Measurements from ENCODE around the gene RBM20.
A peak's percentile ranks its signal among the peaks of the same experiment; 100 is the strongest.
"Not testable (repeated sequence)": the region's sequence is repeated elsewhere in the genome, so short reads cannot be mapped to it uniquely, and the experiment has no call there.

RBM20 gene

DNA sequence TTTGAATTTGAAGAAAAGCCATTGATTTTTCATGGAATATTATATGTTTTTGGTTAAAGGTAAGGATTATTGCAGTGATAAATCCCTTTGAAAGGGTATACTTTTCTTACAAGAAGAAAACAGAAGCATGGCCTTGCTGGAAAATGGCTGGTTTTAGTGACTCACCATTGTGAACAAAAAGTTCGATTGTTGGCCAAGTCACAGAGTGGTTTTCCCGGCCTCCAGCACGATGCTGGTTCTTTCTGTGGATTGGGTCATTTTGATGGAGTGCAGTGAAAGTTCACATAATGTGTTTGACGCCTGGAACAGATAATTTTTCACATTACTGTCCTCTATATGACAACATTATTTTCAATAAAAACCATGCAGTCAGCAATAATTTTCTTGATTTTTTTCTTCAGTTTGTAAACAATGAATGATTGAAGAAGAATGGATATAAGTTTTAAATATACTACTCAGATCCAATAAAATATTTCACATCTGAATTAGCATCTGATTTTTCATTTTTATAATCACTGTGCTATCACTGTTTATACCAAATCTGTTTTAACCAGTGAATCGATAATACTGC, 60.9 kb downstream of the RBM20 start:
- DNase-seq (ENCODE audit: low spot score): no peak

DNA sequence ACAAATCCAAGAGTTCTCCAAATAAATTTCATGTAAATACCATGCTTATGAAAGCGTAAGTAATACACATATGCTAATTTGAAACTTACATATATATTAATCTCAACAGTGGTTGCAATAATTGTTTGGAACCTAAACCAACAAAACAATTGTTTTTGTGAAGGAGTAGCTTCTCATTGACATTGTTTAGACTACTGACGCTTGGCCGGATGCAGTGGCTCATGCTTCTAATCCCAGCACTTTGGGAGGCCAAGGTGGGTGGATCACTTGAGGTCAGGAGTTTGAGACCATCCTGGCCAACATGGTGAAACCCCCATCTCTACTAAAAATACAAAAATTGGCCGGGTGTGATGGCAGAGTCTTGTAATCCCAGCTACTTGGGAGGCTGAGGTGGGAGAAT, 61.5 kb downstream of the RBM20 start:
- DNase-seq (ENCODE audit: low spot score): not testable (repeated sequence)

DNA sequence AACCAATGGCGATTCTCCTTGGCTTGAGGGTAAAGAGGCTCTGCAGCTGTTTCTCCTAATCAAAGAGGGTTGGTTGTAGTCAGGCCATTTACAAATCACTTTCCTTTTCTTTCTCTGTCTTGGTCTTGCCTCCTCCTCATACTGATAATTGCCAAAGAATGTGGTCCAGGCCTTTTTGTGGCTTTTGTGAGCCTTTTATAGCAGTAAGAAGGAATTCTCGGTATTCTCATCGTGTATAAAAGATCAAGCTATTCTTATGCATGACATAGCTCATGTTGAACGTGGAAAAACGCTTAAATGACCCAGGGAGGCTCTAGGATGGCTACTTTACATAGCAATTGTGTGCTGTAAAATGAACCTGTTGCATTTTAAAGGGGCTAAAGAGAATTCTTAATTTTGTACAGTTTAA, 62.6 kb downstream of the RBM20 start:
- no peak for DNase-seq (ENCODE audit: low spot score)

DNA sequence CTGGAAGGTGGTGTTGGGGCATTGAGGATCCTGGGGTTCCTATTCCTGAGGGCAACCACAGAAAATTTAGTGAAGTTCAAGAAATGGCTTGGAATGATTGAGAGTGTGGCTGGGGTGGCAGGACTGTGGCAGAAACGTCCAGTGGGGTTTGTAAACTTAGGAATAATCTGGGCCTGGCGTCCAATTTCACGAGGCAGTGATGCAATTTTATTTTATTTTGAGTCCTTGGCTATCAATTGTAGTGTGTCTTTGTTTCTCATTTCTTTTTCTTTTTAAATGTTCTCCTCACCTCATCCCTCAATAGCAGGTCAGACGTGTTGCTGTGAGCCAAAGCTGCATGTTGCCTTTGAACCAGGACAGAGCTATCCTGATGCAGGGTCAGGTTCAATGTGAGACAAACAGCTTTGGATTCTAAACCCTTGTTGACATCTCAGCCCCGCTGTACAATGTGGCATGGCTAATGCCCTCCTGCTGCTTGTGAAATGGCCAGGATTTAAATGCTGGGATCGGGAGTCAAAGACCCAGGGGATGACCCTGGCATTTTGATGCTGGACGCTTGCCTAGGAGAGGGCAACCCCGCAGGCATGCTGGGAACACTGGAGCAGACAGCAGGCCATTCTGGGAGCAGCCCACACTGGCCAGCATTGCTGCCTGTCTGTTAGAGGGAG, 64.8 kb downstream of the RBM20 start:
- DNase-seq (ENCODE audit: low spot score): no peak

DNA sequence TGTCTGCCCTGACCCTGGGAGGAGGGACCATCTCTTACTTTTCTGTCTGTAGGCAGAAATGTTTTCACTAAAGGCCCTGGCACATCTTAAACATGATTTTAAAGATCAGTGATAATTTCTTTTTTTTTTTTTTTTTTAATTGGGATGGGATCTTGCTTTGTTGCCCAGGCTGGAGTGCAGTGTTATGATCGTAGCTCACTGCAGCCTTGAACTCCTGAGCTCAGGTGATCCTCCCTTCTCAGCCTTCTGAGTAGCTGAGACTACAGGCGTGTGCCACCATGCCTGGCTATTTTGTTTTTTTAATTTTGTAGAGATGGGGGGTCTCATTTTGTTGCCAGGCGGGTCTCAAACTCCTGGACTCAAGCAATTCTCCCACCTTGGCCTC, 65.3 kb downstream of the RBM20 start:
- no peak for DNase-seq (ENCODE audit: low spot score)

DNA sequence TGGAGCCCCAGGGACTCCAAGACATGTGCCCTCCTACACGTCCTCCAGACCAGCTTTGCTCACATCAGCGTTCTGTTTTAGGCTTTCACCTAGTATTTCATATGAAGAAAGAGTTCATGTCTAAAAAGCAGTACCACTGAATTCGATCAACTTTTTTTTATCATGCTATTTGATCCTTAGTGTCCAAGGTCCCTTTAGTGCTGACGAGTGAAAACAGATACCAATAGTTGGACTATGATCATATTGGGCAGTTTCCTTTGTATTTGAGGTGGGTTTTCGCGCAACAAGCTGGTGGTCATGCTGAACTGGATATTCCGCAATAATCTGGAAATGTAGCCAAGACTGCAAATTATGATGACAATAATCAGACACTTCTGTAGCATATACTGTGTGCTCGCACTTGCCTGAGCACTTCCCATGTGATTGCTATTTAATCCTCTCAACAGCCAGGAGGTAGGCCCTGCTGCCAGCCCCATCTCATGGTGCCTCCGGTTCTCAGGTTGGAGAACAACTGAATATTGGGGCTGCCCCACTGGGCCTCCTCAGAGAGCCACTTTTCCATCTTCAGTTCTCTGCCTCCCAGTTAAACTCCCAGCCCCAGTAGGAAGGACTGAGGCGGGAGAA, 65.9 kb downstream of the RBM20 start:
- no peak for DNase-seq (ENCODE audit: low spot score)

DNA sequence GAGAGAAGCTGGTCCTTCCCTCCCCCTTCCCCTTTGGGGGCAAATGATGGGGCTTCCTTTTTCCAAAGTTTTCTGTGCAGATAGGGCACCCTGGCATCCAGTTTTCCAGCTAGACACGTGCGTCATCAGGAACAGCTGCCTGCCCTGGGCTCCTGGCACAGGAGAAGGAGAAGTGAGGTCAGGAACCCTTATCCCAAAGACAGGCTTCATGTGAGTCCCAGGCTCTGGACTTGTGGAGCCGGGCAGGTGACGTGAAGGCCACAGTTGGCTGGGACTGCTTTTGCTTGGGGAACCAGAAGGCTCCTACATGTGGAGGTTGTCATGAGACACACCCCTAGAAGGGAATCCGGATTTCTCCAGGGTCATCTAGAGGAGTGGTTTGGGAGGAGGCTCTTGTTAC, 66.5 kb downstream of the RBM20 start:
- DNase-seq (ENCODE audit: low spot score): no peak

DNA sequence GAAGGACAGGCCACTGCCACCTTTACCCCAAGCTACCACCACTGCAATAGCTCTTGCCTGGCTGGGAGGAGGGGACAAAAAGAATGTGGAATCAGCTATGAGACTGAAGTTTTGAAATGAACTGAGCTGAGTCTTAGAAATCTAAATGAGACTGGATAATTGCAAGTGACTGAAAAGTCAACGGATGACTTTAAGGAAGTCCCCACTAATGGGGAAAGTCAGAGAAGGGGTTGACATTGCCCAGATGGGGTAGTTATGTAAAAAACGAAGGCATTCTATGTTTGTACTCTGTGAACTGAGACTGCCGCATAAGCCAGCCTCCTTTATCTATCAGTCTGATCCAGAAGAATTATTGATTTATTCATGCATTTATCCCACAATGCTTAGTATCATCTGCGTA, 67.2 kb downstream of the RBM20 start:
- DNase-seq (ENCODE audit: low spot score): no peak

DNA sequence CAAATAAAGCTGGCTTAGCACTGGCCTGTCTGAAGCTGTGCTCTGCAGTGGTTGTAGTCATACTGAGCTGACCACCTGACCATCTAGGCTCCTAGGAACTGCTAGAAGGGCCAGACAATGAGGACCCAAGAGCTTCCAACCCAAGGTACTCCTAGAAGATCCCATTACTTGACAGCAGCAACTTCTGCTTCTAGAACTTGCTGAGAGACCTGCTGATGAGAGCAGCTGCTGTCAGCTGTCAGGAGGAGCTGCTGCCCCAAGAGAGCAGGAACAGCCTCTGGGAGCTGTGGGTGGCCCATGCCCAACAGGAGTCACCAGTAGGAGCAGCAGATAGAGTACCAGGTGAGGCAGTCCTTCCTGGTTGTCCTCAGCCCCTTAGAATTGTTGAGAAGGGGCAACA, 70.2 kb downstream of the RBM20 start:
- no peak for DNase-seq (ENCODE audit: low spot score)

DNA sequence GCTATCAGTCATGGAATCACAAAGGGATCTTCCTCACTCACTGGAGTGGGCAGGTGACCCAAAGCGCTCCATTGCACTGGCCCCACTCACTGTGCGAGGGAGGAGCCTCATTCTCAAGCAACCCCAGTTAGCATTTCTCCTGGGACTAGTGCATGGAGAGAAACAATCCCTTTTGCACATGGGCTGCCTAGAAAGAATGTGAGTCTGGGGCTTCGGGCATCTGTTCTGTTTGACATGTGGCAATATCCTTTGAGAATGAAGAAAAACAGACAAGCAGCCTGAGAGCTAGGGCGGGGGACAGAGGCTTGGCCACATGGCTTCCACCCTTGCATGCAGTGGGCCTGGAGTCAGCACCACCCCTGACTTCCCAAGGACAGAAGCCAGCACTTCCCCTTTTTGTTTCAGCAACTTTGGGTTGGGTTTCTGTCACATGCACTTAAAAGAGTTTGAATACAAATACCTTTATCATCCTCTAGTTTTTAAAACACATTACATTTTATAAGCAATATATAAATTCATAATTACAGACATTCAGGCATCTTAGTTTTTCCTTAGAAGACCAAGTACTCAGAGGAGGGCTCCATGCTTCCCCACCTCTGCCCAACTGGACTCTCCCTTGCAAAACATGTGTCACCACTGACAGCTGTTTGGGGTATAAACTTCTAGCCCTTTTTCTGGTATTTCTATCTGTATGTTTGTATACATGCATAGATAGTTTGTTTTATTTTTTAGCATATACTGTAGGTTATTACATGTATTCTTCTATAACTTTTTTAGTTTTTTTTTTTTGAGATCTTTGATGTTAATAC, 73.8 kb downstream of the RBM20 start:
- DNase-seq (ENCODE audit: low spot score): peak; percentile 53

DNA sequence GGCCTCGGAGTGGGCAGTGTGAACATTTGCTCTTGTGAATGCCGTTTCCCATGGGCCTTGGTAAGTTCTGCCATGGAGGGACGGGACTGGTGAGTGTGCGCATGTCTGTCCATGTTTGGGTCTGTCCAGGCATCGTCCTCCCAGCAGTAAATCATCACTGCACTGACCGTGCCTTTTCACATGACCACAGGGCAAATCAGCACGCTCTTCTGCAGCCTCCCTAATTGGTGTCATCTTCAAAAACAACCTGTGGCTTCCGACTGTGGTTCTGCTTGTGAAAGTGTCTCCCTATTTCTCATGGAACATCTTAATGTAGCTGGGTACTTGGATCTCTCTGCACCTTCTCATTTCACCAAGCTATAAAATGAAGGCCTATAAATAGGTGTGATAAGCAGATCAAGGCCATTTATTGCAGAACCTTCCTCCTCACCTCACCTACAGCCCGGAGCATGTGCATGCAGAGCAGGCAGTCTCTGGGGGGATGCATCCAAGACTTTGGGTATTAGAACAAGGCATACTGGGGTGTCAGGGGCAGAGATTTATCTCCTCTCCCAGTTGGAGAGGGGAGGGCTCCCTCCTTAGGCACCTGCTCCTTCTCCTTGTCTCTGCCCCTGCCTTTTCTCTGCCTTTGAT, 77.4 kb downstream of the RBM20 start:
- DNase-seq (ENCODE audit: low spot score): no peak

DNA sequence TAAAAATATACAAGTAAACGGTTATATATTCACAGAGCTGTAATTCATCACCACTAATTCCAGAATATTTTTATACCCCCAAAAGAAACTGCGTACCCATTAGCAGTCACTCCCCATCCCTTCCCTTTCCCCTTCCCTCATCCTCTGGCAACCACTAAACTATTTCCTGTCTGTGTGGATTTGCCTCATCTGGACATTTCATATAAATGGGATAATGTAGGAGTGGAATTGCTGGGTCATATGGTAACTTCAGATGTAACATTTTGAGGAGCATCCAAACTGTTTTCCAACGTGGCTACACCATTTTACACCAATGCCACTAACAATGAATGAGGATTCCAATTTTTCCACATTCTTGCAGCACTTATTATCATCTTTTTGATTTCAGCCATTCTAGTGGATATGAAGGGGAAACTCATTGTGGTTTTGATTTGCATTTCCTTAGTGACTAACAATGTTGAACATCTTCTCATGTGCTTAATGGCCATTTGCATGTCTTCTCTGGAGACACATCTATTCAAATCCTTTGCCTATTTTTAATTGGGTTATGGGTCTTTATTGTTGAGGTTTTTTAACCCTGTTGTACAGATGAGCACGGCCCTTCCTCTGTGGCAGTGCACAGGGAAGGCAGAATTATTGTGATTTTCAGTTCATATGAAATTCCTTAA, 79.2 kb downstream of the RBM20 start:
- no peak for DNase-seq (ENCODE audit: low spot score)

DNA sequence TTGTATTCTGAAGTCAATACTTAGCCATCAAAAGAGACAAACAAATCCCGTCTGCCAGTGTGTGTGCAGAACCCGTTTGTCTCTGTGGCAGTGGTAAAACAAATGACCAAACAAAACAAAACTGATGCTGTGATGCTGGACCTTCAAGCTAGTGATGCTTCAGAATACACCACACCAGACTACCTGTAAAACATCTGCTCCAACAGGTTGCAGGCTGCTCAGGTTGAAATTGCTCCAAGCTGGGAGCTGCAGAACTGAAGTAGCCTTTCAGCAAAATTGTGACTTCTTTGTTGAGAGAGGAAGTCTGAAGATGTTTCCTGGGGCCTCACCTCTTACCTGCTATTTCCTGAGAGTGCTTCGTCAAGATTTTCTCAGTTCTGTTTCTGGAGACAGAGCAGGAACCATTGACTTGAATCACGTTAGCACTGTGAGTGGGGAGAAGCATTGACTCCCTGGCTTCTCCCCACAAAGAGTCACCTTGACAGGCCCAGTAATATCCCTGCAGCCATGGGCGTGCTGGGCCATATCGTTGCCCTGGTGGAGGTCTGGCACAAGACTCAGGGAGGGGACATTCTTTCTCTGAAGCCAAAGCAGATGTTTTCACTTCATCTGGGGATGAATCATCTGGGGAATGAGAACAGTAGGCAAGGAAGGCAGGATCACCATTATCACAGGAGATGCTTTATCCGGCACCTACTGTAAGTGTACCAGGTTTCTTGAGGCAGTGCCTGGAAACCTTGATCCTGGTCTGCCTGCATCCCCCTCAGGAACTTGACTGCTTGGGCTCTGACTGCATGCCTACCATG, 80.2 kb downstream of the RBM20 start:
- no peak for DNase-seq (ENCODE audit: low spot score)

DNA sequence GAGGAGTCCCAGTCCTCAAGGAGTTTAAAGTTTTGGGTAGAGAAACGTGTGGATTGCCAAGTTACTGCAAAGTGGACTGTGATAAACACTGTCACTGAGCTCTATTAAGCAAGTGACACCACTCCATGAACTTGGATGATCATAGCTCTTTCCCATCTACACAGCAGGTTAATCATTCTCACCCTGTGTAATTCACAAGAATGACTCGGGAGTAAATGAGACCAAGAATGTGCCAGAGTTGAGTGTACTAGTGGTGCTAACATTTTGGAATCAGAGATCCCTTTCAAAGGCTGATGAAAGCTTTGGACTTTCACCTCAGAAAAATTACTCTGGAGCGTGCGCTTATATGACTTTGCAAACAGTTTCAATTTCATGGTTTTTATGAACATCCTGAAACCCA, 80.8 kb downstream of the RBM20 start:
- DNase-seq (ENCODE audit: low spot score): no peak

DNA sequence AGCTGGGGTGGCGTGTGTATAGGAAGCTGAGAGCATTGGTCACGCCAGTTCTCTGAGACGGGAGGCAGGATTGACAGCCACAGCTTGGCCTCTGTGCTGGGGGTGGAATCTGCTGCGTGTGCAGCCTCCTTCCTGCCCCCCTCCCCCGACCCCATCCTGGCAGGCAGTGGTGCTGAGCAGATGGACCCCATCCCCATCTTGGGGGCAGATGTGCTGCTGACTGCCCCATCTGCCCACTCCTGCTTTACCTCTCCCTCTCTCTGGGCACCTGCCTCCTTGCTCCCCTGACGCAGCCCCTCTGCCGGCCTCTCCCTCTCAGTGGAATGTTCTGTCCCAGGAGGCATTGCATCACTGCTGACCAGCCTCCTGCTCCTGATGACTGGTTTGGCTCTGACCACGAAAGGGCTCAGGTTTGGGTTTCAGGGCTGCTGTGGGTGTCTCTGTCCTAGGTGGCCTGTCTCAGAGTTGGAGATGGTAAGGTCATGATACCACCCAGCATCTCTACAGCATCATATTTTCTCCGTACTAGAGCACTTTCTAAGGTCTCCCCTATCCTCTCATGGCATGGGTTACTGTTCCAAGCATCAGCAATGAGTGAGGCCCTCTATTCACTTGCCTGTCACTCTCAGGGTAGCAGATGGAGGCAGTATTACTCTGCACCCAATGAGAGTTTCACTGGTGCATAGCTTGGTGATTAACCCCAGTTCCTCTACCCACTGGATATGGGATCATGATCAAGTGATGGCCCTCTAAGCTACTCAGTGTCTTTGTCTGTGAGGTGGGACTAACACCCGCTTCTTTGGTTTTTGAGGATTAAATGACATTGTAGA, 81.9 kb downstream of the RBM20 start:
- DNase-seq (ENCODE audit: low spot score): no peak

DNA sequence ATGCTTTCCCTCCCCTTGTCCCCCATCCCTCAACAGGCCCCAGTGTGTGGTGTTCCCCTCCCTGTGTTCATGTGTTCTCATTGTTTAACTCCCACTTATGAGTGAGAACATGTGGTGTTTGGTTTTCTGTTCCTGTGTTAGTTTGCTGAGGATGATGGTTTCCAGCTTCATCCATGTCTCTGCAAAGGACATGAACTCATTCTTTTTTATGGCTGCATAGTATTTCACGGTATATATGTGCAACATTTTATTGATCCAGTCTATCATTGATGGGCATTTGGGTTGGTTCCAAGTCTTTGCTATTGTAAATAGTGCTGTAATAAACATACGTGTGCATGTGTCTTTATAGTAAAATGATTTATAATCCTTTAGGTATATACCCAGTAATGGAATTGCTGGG, 83.6 kb downstream of the RBM20 start:
- DNase-seq (ENCODE audit: low spot score): not testable (repeated sequence)

DNA sequence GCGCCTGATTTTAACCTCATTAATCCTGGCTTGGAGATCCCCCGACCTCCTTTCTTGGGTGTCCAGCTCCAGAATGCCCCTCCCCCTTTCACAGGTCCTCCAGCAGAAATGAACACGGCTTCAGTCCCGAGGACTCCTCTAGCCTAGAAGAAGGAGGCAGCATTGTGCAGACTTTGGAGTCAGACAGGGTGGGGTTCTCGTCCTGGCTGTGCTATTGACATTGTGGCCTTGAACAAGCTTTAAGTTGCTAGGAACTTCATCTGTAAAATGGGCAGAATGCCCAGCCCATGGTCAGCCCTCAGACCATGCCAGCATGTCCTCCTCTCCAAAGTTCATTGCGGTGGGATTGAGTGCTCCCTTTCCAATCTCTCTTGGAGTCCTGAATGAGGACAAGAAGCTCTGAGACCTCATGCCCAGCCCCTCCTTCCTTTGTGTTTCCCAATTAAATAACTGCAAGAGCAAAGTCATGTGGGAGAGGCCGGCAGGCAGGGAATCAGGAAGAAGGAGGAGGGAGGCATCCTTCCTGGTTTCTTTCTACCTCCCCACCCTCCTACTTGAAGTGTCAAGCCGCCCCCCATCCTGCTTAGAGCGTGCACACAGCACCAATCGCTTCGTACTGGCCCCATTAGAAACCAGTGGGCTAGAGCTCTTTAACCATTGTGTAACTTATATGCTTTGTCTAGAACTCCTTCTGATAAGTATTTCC, 86.4 kb downstream of the RBM20 start:
- DNase-seq (ENCODE audit: low spot score): no peak

DNA sequence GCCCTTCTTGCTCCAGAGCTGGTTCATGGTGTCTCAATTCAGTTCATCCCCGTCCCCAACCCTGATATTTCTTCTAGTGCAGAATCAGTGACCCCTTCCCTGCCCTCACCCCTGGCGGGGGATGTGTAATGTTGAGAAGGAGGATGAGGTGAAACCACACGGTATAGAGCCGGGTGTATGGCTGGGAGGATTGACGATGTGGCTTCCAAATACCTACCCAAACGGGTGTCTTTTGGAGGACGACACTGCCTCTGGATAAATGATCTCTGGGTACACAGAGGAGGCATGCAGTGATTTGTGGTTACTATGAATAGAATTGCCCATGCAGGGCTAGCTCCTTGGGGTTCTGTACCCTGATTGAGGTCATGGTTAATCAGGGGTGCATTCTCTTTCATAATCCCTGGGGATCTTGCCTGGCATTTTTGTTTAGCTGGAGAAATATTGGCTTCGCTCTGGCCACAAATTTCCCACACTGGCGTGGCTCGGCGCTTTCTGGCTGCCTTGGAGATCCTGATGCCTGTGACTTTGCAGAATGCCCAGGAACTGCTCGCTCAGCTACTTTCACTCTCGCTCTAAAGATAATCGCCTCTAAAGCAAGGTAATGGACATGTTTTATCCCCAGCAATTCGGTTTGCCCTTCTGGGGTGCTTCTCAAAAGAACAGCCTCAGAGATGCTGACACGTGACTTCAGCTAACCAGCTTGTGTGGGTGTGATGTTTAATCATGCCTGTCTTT, 89.2 kb downstream of the RBM20 start:
- peak; percentile 22 for DNase-seq (ENCODE audit: low spot score)

DNA sequence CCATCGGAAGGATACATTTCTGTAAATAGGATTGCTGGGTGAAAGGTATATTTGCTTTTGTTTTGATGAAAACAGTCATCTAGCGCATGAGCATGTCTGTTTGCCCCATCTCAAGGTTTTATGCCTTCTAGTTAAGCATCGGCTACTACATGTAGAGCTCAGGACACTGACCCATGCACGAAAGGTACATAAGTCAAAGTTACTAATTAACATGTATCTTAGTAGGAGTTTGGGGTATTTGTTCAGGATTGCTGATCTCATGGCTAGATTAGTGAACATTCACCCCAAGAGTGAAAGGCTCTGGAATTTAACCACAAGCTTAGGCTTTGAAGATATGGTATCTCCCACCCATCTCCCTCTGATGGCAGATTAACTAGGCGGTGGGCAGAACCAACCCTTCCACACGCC, 91.5 kb downstream of the RBM20 start:
- no peak for DNase-seq (ENCODE audit: low spot score)
